ENCODE measurements around the gene RASSF3.

DNA sequence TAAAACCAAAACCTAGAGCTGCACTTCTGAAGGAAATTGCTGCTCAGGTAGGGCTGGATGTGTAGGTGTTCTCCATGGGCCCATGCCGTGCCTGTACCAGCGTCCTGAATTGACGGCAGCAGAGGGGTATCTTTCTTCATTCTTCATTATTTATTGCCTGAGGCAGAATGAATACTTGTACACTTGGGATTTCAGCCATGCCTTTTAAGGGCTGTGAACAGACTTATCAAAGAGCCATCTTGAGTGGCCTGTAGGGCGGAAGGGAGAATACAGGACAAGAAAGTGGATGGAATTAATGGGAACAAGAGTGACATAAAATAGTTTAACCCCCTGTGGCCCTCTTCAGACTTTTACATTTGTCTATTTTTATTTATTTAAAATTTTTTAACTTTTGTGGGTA lies 61.4 kb downstream of the RASSF3 start:
- TF ChIP-seq, protein P1, sequence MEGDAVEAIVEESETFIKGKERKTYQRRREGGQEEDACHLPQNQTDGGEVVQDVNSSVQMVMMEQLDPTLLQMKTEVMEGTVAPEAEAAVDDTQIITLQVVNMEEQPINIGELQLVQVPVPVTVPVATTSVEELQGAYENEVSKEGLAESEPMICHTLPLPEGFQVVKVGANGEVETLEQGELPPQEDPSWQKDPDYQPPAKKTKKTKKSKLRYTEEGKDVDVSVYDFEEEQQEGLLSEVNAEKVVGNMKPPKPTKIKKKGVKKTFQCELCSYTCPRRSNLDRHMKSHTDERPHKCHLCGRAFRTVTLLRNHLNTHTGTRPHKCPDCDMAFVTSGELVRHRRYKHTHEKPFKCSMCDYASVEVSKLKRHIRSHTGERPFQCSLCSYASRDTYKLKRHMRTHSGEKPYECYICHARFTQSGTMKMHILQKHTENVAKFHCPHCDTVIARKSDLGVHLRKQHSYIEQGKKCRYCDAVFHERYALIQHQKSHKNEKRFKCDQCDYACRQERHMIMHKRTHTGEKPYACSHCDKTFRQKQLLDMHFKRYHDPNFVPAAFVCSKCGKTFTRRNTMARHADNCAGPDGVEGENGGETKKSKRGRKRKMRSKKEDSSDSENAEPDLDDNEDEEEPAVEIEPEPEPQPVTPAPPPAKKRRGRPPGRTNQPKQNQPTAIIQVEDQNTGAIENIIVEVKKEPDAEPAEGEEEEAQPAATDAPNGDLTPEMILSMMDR (IDR thresholded peaks at IDR 0.05): no peak
- TF ChIP-seq POLR2A (IDR thresholded peaks at IDR 0.05): no peak
